GM12878 (cell line): Measurements from ENCODE around the gene XRCC6. TPM values are rescaled to one million over a fixed set of nuclear protein-coding genes. Genes with fewer than 3 reads are reported as not detected.

Experiments
- ATAC-seq: fragments of 200-7000 bp; cut with Tn5 transposase; 3 replicates; pipeline ENCODE4 v1.9.1; 2020; ENCODE audit warnings: mild to moderate bottlenecking, moderate library complexity
- BruUV-seq: library from RNA; stranded (reverse); fragments of 400-500 nt; replicated peaks from 2 replicates; lab custom pipeline; 2021; lab: Mats Ljungman, UMichigan
- CTCF ChIA-PET: fragments of 300-600 bp; sonication (Branson Sonifier 250); formaldehyde crosslinking; extraction: SDS; loops from one replicate; lab custom pipeline; 2021; ENCODE audit warnings: inconsistent platforms; lab: Yijun Ruan, JAX
- POLR2A ChIA-PET: fragments of 350-600 bp; formaldehyde crosslinking; extraction: SDS; loops from one replicate; lab custom pipeline; 2021; ENCODE audit warnings: inconsistent platforms; lab: Charles Lee
- RAD21 ChIA-PET: fragments of 300-600 bp; sonication (Branson Sonifier 250); formaldehyde crosslinking; loops from one replicate; lab custom pipeline; 2023; ENCODE audit warnings: antibody characterized with exemption; ENCODE audit not compliant: unreplicated experiment; lab: Charles Lee
- SMC1A ChIA-PET: fragments of 300-600 bp; sonication (Branson Sonifier 250); formaldehyde crosslinking; loops from one replicate; lab custom pipeline; 2023; ENCODE audit not compliant: unreplicated experiment, uncharacterized antibody; lab: Charles Lee
- DNase-seq: peaks from one replicate; pipeline ENCODE4 v3.0.0-alpha.2; 2011; ENCODE audit warnings: low read depth, low spot score
- FAIRE-seq: peaks from 3 replicates; lab custom pipeline; 2011; peaks lifted over from hg19 to GRCh38; lab: Jason Lieb, UNC
- H2AFZ ChIP-seq: 2 replicates; pipeline ENCODE4 v1.6.0; 2011; ENCODE audit warnings: low read depth, low read length, control low read depth; ENCODE audit not compliant: control insufficient read depth
- H3K27ac ChIP-seq: 2 replicates; pipeline ENCODE4 v1.5.1; 2011; ENCODE audit warnings: control low read depth; ENCODE audit not compliant: control insufficient read depth, insufficient read depth
- H3K27me3 ChIP-seq, 2 experiments: replicated peaks in 1 of 2; 2 replicates each; pipeline versions ENCODE4 v1.6.0 to v1.6.1; 2011; ENCODE audit warnings: low read length in 1 of 2; ENCODE audit not compliant: control insufficient read depth in 2 of 2, insufficient read depth in 2 of 2
- H3K36me3 ChIP-seq, 2 experiments: 2 replicates each; pipeline ENCODE4 v1.5.1; 2011; ENCODE audit warnings: low read length in 1 of 2; ENCODE audit not compliant: control insufficient read depth in 2 of 2, insufficient read depth in 2 of 2
- H3K4me1 ChIP-seq: 2 replicates; pipeline ENCODE4 v1.6.1; 2011; ENCODE audit warnings: mild to moderate bottlenecking, low read length, moderate library complexity, mixed read lengths; ENCODE audit not compliant: control insufficient read depth, insufficient read depth
- H3K4me2 ChIP-seq: 2 replicates; pipeline ENCODE4 v1.6.0; 2011; ENCODE audit warnings: control low read depth; ENCODE audit not compliant: control insufficient read depth, insufficient read depth
- H3K4me3 ChIP-seq: fragments of 200-600 bp; sonication (generic); 2 replicates; pipeline ENCODE4 v1.5.1; 2016
- H3K79me2 ChIP-seq: 2 replicates; pipeline ENCODE4 v1.6.0; 2011; ENCODE audit warnings: low read length; ENCODE audit not compliant: control insufficient read depth, insufficient read depth
- H3K9ac ChIP-seq: 2 replicates; pipeline ENCODE4 v1.8.0; 2011; ENCODE audit warnings: low read length, control low read depth, mixed read lengths; ENCODE audit not compliant: control insufficient read depth, insufficient read depth
- H3K9me3 ChIP-seq: replicated peaks from 3 replicates; pipeline ENCODE4 v1.5.1; 2011; ENCODE audit warnings: mild to moderate bottlenecking, low read length; ENCODE audit not compliant: control insufficient read depth, insufficient read depth
- H4K20me1 ChIP-seq: 2 replicates; pipeline ENCODE4 v1.6.0; 2011; ENCODE audit not compliant: control insufficient read depth, insufficient read depth
- CBFB ChIP-seq: IDR thresholded peaks from 2 replicates; pipeline ENCODE4 v1.6.1; 2016; ENCODE audit warnings: antibody characterized with exemption, low read depth
- CHD2 ChIP-seq: IDR thresholded peaks from 2 replicates; pipeline ENCODE4 v1.6.1; 2011; ENCODE audit warnings: low read depth, low read length, improper control_type of control experiment, borderline replicate concordance
- ETV6 ChIP-seq, 2 experiments: fragments of 450-650 bp in 1 of 2; IDR thresholded peaks in 1 of 2; conservative IDR thresholded peaks in 1 of 2; 2 replicates each; pipeline ENCODE4 v1.6.1; 2014; ENCODE audit warnings: antibody characterized with exemption in 1 of 2, borderline replicate concordance in 1 of 2, low read depth in 1 of 2, mild to moderate bottlenecking in 1 of 2, moderate library complexity in 1 of 2
- FOS ChIP-seq: IDR thresholded peaks from 3 replicates; pipeline ENCODE4 v1.6.1; 2011; ENCODE audit warnings: borderline replicate concordance; ENCODE audit not compliant: insufficient read length; ENCODE audit errors: extremely low read depth
- GATAD2B ChIP-seq: fragments of 450-650 bp; conservative IDR thresholded peaks from 2 replicates; pipeline ENCODE4 v1.6.1; 2017; ENCODE audit warnings: low read depth, mild to moderate bottlenecking, moderate library complexity
- JUND ChIP-seq: IDR thresholded peaks from 2 replicates; pipeline ENCODE4 v1.6.1; 2012; ENCODE audit warnings: low read depth, mild to moderate bottlenecking, low read length, improper control_type of control experiment, moderate library complexity
- NBN ChIP-seq: fragments of 450-650 bp; IDR thresholded peaks from 2 replicates; pipeline ENCODE4 v1.6.1; 2016
- NFIC ChIP-seq: IDR thresholded peaks from 2 replicates; pipeline ENCODE4 v1.6.1; 2012; ENCODE audit warnings: low read depth, mild to moderate bottlenecking, inconsistent platforms, low read length, moderate library complexity
- NR2C2 ChIP-seq: IDR thresholded peaks from 2 replicates; pipeline ENCODE4 v1.6.1; 2011; ENCODE audit warnings: borderline replicate concordance, low read depth; ENCODE audit not compliant: control insufficient read depth, insufficient read length
- POLR2AphosphoS2 ChIP-seq: IDR thresholded peaks from 2 replicates; pipeline ENCODE4 v1.6.1; 2011; ENCODE audit warnings: low read depth, mild to moderate bottlenecking, low read length, improper control_type of control experiment, moderate library complexity
- SIX5 ChIP-seq: IDR thresholded peaks from 2 replicates; pipeline ENCODE4 v1.6.1; 2011; ENCODE audit warnings: mild to moderate bottlenecking, low read depth, low read length, moderate library complexity; ENCODE audit not compliant: severe bottlenecking
- SMC3 ChIP-seq: IDR thresholded peaks from 2 replicates; pipeline ENCODE4 v1.6.1; 2011; ENCODE audit warnings: low read length, improper control_type of control experiment, borderline replicate concordance
- SREBF1 ChIP-seq: IDR thresholded peaks from 2 replicates; pipeline ENCODE4 v1.6.1; 2012; ENCODE audit warnings: mild to moderate bottlenecking, low read length
- WGBS: methylation state at CpG from one replicate; pipeline ENCODE4 v1.1.6; 2016; ENCODE audit warnings: low lambda C conversion rate; ENCODE audit not compliant: insufficient replicate concordance, insufficient coverage; ENCODE audit errors: missing lambda C conversion rate; 5-methylcytosine and 5-hydroxymethylcytosine counted together
- in situ Hi-C: fragments of 300-500 bp; cut with MboI; formaldehyde crosslinking; loops from 9 replicates; pipeline ENCODE4 v1.14.3; 2018; ENCODE audit warnings: mixed read lengths
- intact Hi-C: fragments of 100-400 bp; cut with micrococcal nuclease; formaldehyde crosslinking; loops from one replicate; pipeline ENCODE4 v1.14.2; 2022; ENCODE audit not compliant: unreplicated experiment
- polyA plus RNA-seq, 11 experiments: library from polyadenylated mRNA; depleted of rRNA in 4 of 11; unstranded in 6 of 11; stranded (reverse) in 5 of 11; fragments of >200 nt; fragmentation: Nextera tagmentation in 4 of 11; fragmentation: Illumina TruSeq in 1 of 11; extraction: Ambion mirVana in 4 of 11; extraction: Trizol in 1 of 11; gene quantifications; 1 replicate in 1 of 11; 2 replicates in 10 of 11; pipeline versions ENCODE4 v1.2.1 to v1.2.3, GENCODE V29; 2011 to 2016; ENCODE audit warnings: inconsistent platforms in 2 of 11, missing spikeins in 2 of 11, low read depth in 1 of 11
- total RNA-seq, 4 experiments: library from RNA; depleted of rRNA in 3 of 4; stranded (reverse); fragments of >200 nt in 3 of 4; fragmentation: Illumina TruSeq in 1 of 4; extraction: Trizol in 1 of 4; gene quantifications; 2 replicates each; pipeline versions ENCODE4 v1.2.1 to v1.2.3, GENCODE V29; 2013 to 2021
- TF ChIP-seq, protein P1 (sequence below): IDR thresholded peaks from 2 replicates; pipeline ENCODE4 v1.6.1; 2011; ENCODE audit warnings: low read depth, low read length, improper control_type of control experiment, borderline replicate concordance
- TF ChIP-seq, protein P2 (sequence below): IDR thresholded peaks from 2 replicates; pipeline ENCODE4 v1.6.1; 2012; ENCODE audit warnings: low read depth, low read length, improper control_type of control experiment
- TF ChIP-seq, protein P3 (sequence below): fragments of 150-350 bp; IDR thresholded peaks from 2 replicates; pipeline ENCODE4 v1.6.1; 2014; ENCODE audit warnings: mild to moderate bottlenecking, low read depth, low read length
- TF ChIP-seq, protein P4 (sequence below): fragments of 450-650 bp; IDR thresholded peaks from 2 replicates; pipeline ENCODE4 v1.6.1; 2016; ENCODE audit warnings: mild to moderate bottlenecking, moderate library complexity, borderline replicate concordance

The XRCC6 gene
- total and polyA plus RNA-seq, 10 of the 15 experiments (the other 5 are each of a cell fraction or from before 2014, with no cell fraction given) = 186 to 718 (median 348) TPM

GRCh38 chr22:41690476-41690875 lies 69.4 kb downstream of the XRCC6 start:
- Histone ChIP-seq H3K4me2 (0 out of 2 replicates have a peak overlapping the region, but pooled peaks have one; percentile 8), H3K9me3 (no peaks in the 10 kb centered on the region), H3K27me3 (no peaks in the 10 kb centered on the region), H3K4me3 (no peak overlapping the region), H3K27ac (no peak overlapping the region), H3K79me2 (peaks cover 37% of the 10 kb centered on the region), H3K36me3 (peaks cover 0 to 4% of the 10 kb centered on the region in 2 experiments; a peak in 1 of 4 replicates), H2AFZ (no peak overlapping the region), H4K20me1 (no peaks in the 10 kb centered on the region), H3K9ac (no peak overlapping the region), H3K4me1 (peaks cover 3% of the 10 kb centered on the region; the same call in 1 of the 2 replicates)
- FAIRE-seq (no peak), DNase-seq (no peak), ATAC-seq (no peak)
- ChIA-PET POLR2A (interaction anchor here (0.5 to 2.9 kb wide), 4 partner anchors 9 to 110 kb away, joined by 3 to 15 read pairs (median 6); partner anchors contain the start of genes CCDC134, DESI1, MEI1 and XRCC6), RAD21 (interaction anchor here (0.6 to 0.9 kb wide), 2 partner anchors 56 to 234 kb away, joined by 3 read pairs; no protein-coding TSS in a partner anchor), SMC1A (no interaction called here), CTCF (interaction anchor here (0.7 kb wide), 1 partner anchor 29 kb away, joined by 3 read pairs; no protein-coding TSS in a partner anchor)
- in situ Hi-C loops = no loop called here
- no TSS peak for BruUV-seq
- 99% methylated on average over 3 of the region's 3 CpGs for WGBS
- intact Hi-C loops = no loop called here
- TF ChIP-seq GATAD2B = no peak
- TF ChIP-seq NFIC = no peak
- no peak for TF ChIP-seq ETV6 (conservative IDR thresholded peaks at IDR 0.05 in 1 of 2, IDR thresholded peaks at IDR 0.05 in 1 of 2; ENCODE audit: borderline replicate concordance in 1 of 2, low read depth in 1 of 2)
- no peak for TF ChIP-seq CBFB
- TF ChIP-seq SMC3 = no peak
- no peak for TF ChIP-seq FOS
- TF ChIP-seq SIX5 = no peak
- TF ChIP-seq, protein P1, sequence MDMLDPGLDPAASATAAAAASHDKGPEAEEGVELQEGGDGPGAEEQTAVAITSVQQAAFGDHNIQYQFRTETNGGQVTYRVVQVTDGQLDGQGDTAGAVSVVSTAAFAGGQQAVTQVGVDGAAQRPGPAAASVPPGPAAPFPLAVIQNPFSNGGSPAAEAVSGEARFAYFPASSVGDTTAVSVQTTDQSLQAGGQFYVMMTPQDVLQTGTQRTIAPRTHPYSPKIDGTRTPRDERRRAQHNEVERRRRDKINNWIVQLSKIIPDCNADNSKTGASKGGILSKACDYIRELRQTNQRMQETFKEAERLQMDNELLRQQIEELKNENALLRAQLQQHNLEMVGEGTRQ = no peak
- TF ChIP-seq NBN = no peak
- TF ChIP-seq, protein P2, sequence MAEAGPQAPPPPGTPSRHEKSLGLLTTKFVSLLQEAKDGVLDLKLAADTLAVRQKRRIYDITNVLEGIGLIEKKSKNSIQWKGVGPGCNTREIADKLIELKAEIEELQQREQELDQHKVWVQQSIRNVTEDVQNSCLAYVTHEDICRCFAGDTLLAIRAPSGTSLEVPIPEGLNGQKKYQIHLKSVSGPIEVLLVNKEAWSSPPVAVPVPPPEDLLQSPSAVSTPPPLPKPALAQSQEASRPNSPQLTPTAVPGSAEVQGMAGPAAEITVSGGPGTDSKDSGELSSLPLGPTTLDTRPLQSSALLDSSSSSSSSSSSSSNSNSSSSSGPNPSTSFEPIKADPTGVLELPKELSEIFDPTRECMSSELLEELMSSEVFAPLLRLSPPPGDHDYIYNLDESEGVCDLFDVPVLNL = no peak
- TF ChIP-seq JUND = no peak
- TF ChIP-seq NR2C2 = no peak
- no peak for TF ChIP-seq SREBF1
- TF ChIP-seq, protein P3, sequence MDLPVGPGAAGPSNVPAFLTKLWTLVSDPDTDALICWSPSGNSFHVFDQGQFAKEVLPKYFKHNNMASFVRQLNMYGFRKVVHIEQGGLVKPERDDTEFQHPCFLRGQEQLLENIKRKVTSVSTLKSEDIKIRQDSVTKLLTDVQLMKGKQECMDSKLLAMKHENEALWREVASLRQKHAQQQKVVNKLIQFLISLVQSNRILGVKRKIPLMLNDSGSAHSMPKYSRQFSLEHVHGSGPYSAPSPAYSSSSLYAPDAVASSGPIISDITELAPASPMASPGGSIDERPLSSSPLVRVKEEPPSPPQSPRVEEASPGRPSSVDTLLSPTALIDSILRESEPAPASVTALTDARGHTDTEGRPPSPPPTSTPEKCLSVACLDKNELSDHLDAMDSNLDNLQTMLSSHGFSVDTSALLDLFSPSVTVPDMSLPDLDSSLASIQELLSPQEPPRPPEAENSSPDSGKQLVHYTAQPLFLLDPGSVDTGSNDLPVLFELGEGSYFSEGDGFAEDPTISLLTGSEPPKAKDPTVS = no peak
- TF ChIP-seq CHD2 = no peak
- TF ChIP-seq, protein P4, sequence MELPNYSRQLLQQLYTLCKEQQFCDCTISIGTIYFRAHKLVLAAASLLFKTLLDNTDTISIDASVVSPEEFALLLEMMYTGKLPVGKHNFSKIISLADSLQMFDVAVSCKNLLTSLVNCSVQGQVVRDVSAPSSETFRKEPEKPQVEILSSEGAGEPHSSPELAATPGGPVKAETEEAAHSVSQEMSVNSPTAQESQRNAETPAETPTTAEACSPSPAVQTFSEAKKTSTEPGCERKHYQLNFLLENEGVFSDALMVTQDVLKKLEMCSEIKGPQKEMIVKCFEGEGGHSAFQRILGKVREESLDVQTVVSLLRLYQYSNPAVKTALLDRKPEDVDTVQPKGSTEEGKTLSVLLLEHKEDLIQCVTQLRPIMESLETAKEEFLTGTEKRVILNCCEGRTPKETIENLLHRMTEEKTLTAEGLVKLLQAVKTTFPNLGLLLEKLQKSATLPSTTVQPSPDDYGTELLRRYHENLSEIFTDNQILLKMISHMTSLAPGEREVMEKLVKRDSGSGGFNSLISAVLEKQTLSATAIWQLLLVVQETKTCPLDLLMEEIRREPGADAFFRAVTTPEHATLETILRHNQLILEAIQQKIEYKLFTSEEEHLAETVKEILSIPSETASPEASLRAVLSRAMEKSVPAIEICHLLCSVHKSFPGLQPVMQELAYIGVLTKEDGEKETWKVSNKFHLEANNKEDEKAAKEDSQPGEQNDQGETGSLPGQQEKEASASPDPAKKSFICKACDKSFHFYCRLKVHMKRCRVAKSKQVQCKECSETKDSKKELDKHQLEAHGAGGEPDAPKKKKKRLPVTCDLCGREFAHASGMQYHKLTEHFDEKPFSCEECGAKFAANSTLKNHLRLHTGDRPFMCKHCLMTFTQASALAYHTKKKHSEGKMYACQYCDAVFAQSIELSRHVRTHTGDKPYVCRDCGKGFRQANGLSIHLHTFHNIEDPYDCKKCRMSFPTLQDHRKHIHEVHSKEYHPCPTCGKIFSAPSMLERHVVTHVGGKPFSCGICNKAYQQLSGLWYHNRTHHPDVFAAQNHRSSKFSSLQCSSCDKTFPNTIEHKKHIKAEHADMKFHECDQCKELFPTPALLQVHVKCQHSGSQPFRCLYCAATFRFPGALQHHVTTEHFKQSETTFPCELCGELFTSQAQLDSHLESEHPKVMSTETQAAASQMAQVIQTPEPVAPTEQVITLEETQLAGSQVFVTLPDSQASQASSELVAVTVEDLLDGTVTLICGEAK = no peak
- TF ChIP-seq POLR2AphosphoS2 = no peak
